HepG2 (cell line): Measurements from ENCODE around the gene PDPK1. TPM values are rescaled to one million over a fixed set of nuclear protein-coding genes. Genes with fewer than 3 reads are reported as not detected.

Experiments used
- BCL3 ChIP-seq: sonication (generic); formaldehyde crosslinking; IDR thresholded peaks from 2 replicates; pipeline ENCODE4 v1.5.1; 2020; ENCODE audit warnings: mild to moderate bottlenecking, missing genetic modification reagents, moderate library complexity
- DMTF1 ChIP-seq: sonication (generic); formaldehyde crosslinking; IDR thresholded peaks from 2 replicates; pipeline ENCODE4 v1.4.0; 2020; ENCODE audit warnings: mild to moderate bottlenecking, missing genetic modification reagents
- GATAD2A ChIP-seq: IDR thresholded peaks from 2 replicates; pipeline ENCODE4 v1.6.1; 2016
- KDM5B ChIP-seq: sonication (generic); formaldehyde crosslinking; IDR thresholded peaks from 2 replicates; pipeline ENCODE4 v1.4.0; 2020; ENCODE audit warnings: missing genetic modification reagents, mild to moderate bottlenecking, borderline replicate concordance
- MAF1 ChIP-seq: sonication (generic); formaldehyde crosslinking; IDR thresholded peaks from 2 replicates; pipeline ENCODE4 v1.5.0; 2020; ENCODE audit warnings: missing genetic modification reagents, borderline replicate concordance
- MEF2D ChIP-seq: sonication (generic); formaldehyde crosslinking; IDR thresholded peaks from 2 replicates; pipeline ENCODE4 v1.5.1; 2020; ENCODE audit warnings: mild to moderate bottlenecking, missing genetic modification reagents
- MTA1 ChIP-seq: sonication (generic); formaldehyde crosslinking; IDR thresholded peaks from 2 replicates; pipeline ENCODE4 v1.4.0; 2020; ENCODE audit warnings: missing genetic modification reagents, mild to moderate bottlenecking, borderline replicate concordance
- PRMT3 ChIP-seq: sonication (generic); formaldehyde crosslinking; IDR thresholded peaks from 2 replicates; pipeline ENCODE4 v1.8.1; 2022; ENCODE audit warnings: low read depth, mild to moderate bottlenecking, moderate library complexity, missing genetic modification reagents, borderline replicate concordance
- PTBP1 ChIP-seq: fragments of 200-400 bp; formaldehyde crosslinking; IDR thresholded peaks from 2 replicates; pipeline ENCODE4 v1.6.1; 2018; ENCODE audit warnings: low read length, low read depth; ENCODE audit not compliant: poor library complexity, severe bottlenecking
- RXRB ChIP-seq: IDR thresholded peaks from 2 replicates; pipeline ENCODE4 v1.6.1; 2016; ENCODE audit warnings: borderline replicate concordance, missing genetic modification reagents, missing compliant biosample characterization
- SAFB2 ChIP-seq: sonication (generic); formaldehyde crosslinking; IDR thresholded peaks from 2 replicates; pipeline ENCODE4 v1.5.1; 2020; ENCODE audit warnings: missing genetic modification reagents, low read depth, mild to moderate bottlenecking, borderline replicate concordance
- SCMH1 ChIP-seq: sonication (generic); formaldehyde crosslinking; IDR thresholded peaks from 2 replicates; pipeline ENCODE4 v1.9.0; 2021; ENCODE audit warnings: missing genetic modification reagents, mild to moderate bottlenecking, borderline replicate concordance
- TARDBP ChIP-seq: sonication (generic); formaldehyde crosslinking; IDR thresholded peaks from 2 replicates; pipeline ENCODE4 v1.8.0; 2022; ENCODE audit warnings: mild to moderate bottlenecking, missing genetic modification reagents
- ZIK1 ChIP-seq: sonication (generic); formaldehyde crosslinking; IDR thresholded peaks from 2 replicates; pipeline ENCODE4 v1.5.0; 2020; ENCODE audit warnings: mild to moderate bottlenecking, low read depth, missing genetic modification reagents, borderline replicate concordance
- ZNF326 ChIP-seq: sonication (generic); formaldehyde crosslinking; IDR thresholded peaks from 2 replicates; pipeline ENCODE4 v1.4.0; 2020; ENCODE audit warnings: missing genetic modification reagents, borderline replicate concordance
- ZNF598 ChIP-seq: sonication (generic); formaldehyde crosslinking; IDR thresholded peaks from 2 replicates; pipeline ENCODE4 v1.5.1; 2020; ENCODE audit warnings: mild to moderate bottlenecking, missing genetic modification reagents, borderline replicate concordance
- ZNF674 ChIP-seq: sonication (generic); formaldehyde crosslinking; IDR thresholded peaks from 2 replicates; pipeline ENCODE4 v1.5.0; 2020; ENCODE audit warnings: low read depth, mild to moderate bottlenecking, missing genetic modification reagents
- ZNF720 ChIP-seq: sonication (generic); formaldehyde crosslinking; IDR thresholded peaks from 2 replicates; pipeline ENCODE4 v1.4.0; 2020; ENCODE audit warnings: missing genetic modification reagents
- ZNF746 ChIP-seq: sonication (generic); formaldehyde crosslinking; IDR thresholded peaks from 2 replicates; pipeline ENCODE4 v1.8.0; 2022; ENCODE audit warnings: mild to moderate bottlenecking, missing genetic modification reagents
- polyA plus RNA-seq, 8 experiments: library from polyadenylated mRNA; depleted of rRNA in 3 of 8; stranded (reverse) in 7 of 8; unstranded in 1 of 8; fragments of >200 nt; fragmentation: Illumina TruSeq in 4 of 8; extraction: Trizol in 4 of 8; gene quantifications; 2 replicates each; pipeline versions ENCODE4 v1.2.1 to v1.2.3, GENCODE V29; 2011 to 2016; ENCODE audit warnings: low read depth in 4 of 8, missing spikeins in 1 of 8, mixed read lengths in 1 of 8; ENCODE audit not compliant: insufficient read depth in 1 of 8
- total RNA-seq, 5 experiments: library from RNA; depleted of rRNA; stranded (reverse); fragments of >200 nt; fragmentation: Illumina TruSeq; extraction: Trizol; gene quantifications; 2 replicates each; pipeline ENCODE4 v1.2.3, GENCODE V29; 2016; ENCODE audit warnings: low read depth in 1 of 5
- TF ChIP-seq, protein P1 (sequence below): sonication (generic); formaldehyde crosslinking; IDR thresholded peaks from 2 replicates; pipeline ENCODE4 v1.5.0; 2020; ENCODE audit warnings: mild to moderate bottlenecking, missing genetic modification reagents

The PDPK1 gene
- total and polyA plus RNA-seq, 2 of the 13 experiments (the other 11 are each of a cell fraction or from before 2014, with no cell fraction given): 59.6 to 129 TPM

- TF ChIP-seq ZNF720 (CRISPR knock-in tag): no peak
- TF ChIP-seq MEF2D (CRISPR knock-in tag): no peak
- TF ChIP-seq ZIK1: no peak
- no peak for TF ChIP-seq ZNF598
- TF ChIP-seq SCMH1 (CRISPR knock-in tag): no peak
- TF ChIP-seq KDM5B (CRISPR knock-in tag): no peak
- no peak for TF ChIP-seq PTBP1
- TF ChIP-seq ZNF746 (CRISPR knock-in tag): no peak
- TF ChIP-seq GATAD2A: peak; percentile 52; the same call in 1 of the 2 replicates
- TF ChIP-seq BCL3 (CRISPR knock-in tag): no peak
- peak; percentile 30; the same call in 1 of the 2 replicates for TF ChIP-seq RXRB (CRISPR knock-in tag)
- TF ChIP-seq MAF1 (CRISPR knock-in tag): no peak
- no peak for TF ChIP-seq SAFB2 (CRISPR knock-in tag)
- peak; percentile 21; the same call in 1 of the 2 replicates for TF ChIP-seq MTA1 (CRISPR knock-in tag)
- TF ChIP-seq PRMT3 (CRISPR knock-in tag): no peak
- TF ChIP-seq ZNF674 (CRISPR knock-in tag): no peak
- no peak for TF ChIP-seq ZNF326
- TF ChIP-seq TARDBP (CRISPR knock-in tag): no peak
- TF ChIP-seq DMTF1 (CRISPR knock-in tag): no peak
- TF ChIP-seq, protein P1, sequence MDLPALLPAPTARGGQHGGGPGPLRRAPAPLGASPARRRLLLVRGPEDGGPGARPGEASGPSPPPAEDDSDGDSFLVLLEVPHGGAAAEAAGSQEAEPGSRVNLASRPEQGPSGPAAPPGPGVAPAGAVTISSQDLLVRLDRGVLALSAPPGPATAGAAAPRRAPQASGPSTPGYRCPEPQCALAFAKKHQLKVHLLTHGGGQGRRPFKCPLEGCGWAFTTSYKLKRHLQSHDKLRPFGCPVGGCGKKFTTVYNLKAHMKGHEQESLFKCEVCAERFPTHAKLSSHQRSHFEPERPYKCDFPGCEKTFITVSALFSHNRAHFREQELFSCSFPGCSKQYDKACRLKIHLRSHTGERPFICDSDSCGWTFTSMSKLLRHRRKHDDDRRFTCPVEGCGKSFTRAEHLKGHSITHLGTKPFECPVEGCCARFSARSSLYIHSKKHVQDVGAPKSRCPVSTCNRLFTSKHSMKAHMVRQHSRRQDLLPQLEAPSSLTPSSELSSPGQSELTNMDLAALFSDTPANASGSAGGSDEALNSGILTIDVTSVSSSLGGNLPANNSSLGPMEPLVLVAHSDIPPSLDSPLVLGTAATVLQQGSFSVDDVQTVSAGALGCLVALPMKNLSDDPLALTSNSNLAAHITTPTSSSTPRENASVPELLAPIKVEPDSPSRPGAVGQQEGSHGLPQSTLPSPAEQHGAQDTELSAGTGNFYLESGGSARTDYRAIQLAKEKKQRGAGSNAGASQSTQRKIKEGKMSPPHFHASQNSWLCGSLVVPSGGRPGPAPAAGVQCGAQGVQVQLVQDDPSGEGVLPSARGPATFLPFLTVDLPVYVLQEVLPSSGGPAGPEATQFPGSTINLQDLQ (CRISPR knock-in tag): no peak
Observed at GRCh38 chr16:2500918-2501750, 36.7 kb upstream of the PDPK1 start (continued).
